Activated CD4-positive, alpha-beta T cell treated with anti-CD3 and anti-CD28 coated beads, Interleukin-2, amount 50 U/mL, for 24 hours (primary cell): ENCODE measurements around the gene FHIT.

Experiments used
- DNase-seq, 2 donors: peaks; one replicate each; pipeline ENCODE4 v3.0.0-alpha.2; 2020; ENCODE audit warnings: low read depth in 1 of 2, low spot score in 1 of 2

Gene FHIT

GRCh38 chr3:60434323-60434722 lies 816.9 kb downstream of the FHIT start:
- DNase-seq = no peak

- no peak for DNase-seq
These were observed 819.7 kb downstream of the FHIT start for GRCh38 chr3:60431599-60431958.

GRCh38 chr3:60430205-60430604 lies 821.0 kb downstream of the FHIT start:
- no peak for DNase-seq

- no peak for DNase-seq
These were observed 824.1 kb downstream of the FHIT start for GRCh38 chr3:60427109-60427508.

GRCh38 chr3:60424942-60425341 lies 826.3 kb downstream of the FHIT start:
- no peak for DNase-seq

- no peak for DNase-seq
These were observed 827.2 kb downstream of the FHIT start for GRCh38 chr3:60424034-60424433.

GRCh38 chr3:60423556-60423955 lies 827.7 kb downstream of the FHIT start:
- DNase-seq = no peak

GRCh38 chr3:60421749-60422446 lies 829.4 kb downstream of the FHIT start:
- no peak for DNase-seq

- DNase-seq = no peak
These were observed 833.7 kb downstream of the FHIT start for GRCh38 chr3:60417576-60417975.

- no peak for DNase-seq
These were observed 837.2 kb downstream of the FHIT start for GRCh38 chr3:60414011-60414410.

GRCh38 chr3:60413551-60413950 lies 837.7 kb downstream of the FHIT start:
- DNase-seq = no peak

GRCh38 chr3:60403866-60404265 lies 847.4 kb downstream of the FHIT start:
- no peak for DNase-seq

- no peak for DNase-seq
These were observed 848.3 kb downstream of the FHIT start for GRCh38 chr3:60402931-60403330.

- no peak for DNase-seq
These were observed 851.1 kb downstream of the FHIT start for GRCh38 chr3:60399861-60400845.

GRCh38 chr3:60399292-60399691 lies 852.0 kb downstream of the FHIT start:
- DNase-seq = no peak

GRCh38 chr3:60395173-60395762 lies 856.0 kb downstream of the FHIT start:
- DNase-seq = no peak

GRCh38 chr3:60393946-60394345 lies 857.3 kb downstream of the FHIT start:
- no peak for DNase-seq

GRCh38 chr3:60392501-60392900 lies 858.8 kb downstream of the FHIT start:
- no peak for DNase-seq

GRCh38 chr3:60391292-60391691 lies 860.0 kb downstream of the FHIT start:
- no peak for DNase-seq

- no peak for DNase-seq
These were observed 862.5 kb downstream of the FHIT start for GRCh38 chr3:60388731-60389130.

- no peak for DNase-seq
These were observed 864.9 kb downstream of the FHIT start for GRCh38 chr3:60386306-60386705.

- no peak for DNase-seq
These were observed 866.9 kb downstream of the FHIT start for GRCh38 chr3:60384341-60384740.
